CD4-positive, alpha-beta T cell treated with Interleukin-10 for 1 hour (primary cell): ENCODE results near the gene CTSW.
"Not testable (repeated sequence)": the region's sequence is repeated elsewhere in the genome, so short reads cannot be mapped to it uniquely, and the experiment has no call there.

Experiments
- DNase-seq: peaks from one replicate; pipeline ENCODE4 v3.0.0-alpha.2; 2020

Gene CTSW, protein sequence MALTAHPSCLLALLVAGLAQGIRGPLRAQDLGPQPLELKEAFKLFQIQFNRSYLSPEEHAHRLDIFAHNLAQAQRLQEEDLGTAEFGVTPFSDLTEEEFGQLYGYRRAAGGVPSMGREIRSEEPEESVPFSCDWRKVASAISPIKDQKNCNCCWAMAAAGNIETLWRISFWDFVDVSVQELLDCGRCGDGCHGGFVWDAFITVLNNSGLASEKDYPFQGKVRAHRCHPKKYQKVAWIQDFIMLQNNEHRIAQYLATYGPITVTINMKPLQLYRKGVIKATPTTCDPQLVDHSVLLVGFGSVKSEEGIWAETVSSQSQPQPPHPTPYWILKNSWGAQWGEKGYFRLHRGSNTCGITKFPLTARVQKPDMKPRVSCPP

DNA sequence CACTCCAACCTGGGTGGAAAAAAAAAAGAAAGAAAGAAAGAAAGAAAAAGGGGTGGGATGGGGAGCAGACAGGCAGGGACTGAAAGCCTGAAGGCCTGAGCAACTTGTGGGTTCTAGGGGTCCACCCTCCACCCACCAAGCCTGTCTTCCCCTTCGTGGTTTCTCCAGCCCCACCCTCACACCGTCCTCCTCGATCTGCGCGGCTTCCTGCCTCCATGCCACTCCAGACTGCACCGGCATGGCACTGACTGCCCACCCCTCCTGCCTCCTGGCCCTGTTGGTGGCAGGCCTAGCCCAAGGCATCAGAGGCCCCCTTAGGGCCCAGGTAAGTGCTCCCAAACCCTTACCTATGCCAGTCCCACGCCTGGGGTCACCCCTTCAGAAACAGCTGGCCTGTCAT, at the start of gene CTSW:
Gene CTSW, plus strand, starts transcription at position 221 of the 400 bp plus-strand sequence. Its CDS starts 18 bp downstream, at position 239.
- peak; percentile 65 for DNase-seq

DNA sequence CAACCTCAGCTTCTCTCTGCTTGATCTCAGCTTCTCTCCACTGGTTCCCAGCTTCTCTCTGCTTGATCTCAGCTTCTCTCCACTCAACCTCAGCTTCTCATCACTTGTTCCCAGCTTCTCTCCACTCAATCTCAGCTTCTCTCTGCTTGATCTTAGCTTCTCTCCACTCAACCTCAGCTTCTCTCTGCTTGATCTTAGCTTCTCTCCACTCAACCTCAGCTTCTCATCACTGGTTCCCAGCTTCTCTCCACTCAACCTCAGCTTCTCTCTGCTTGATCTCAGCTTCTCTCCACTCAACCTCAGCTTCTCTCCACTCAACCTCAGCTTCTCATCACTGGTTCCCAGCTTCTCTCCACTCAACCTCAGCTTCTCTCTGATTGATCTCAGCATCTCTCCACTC, 47.4 kb upstream of the CTSW start:
- DNase-seq = not testable (repeated sequence)

DNA sequence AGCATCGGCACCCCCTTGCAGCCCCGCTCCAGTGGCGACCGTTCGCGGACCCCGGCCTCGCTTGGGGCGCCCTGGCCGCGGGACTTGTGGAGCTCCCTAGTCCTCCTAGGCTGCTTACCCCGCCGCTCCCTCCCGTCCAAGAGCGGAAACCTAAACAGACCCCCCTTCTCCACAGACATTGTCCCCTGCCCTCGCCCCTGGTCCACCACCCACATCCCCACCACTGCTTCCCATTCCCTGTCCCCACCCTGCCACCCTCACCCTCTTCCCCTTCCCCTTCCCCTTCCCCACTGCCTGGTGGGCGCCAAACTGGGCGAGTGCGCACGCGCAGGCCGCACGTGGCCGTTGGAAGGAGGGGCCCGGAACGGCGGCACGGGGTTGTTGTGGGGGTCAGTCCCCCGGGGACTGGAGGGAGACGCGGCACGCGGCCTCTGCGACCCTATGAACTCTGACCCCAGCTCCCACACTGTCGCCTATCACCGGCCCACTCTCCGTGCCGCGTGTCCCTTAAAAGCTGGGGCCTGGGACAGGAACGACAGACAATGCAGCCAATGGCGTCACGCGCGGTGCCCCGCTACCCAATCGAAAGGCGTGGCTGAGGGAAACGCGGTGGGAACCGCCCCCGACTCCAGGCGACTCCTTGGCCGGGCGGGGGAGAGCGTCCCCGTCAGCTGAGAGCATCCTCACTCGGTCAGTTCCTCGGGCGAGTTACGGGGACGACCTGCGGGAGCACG, 46.2 kb upstream of the CTSW start, which contains the start of gene SNX32:
Gene SNX32, plus strand, starts transcription at position 667 of the 734 bp plus-strand sequence. CDS start 103 bp downstream, outside the sequence.
- peak; percentile 96 for DNase-seq

DNA sequence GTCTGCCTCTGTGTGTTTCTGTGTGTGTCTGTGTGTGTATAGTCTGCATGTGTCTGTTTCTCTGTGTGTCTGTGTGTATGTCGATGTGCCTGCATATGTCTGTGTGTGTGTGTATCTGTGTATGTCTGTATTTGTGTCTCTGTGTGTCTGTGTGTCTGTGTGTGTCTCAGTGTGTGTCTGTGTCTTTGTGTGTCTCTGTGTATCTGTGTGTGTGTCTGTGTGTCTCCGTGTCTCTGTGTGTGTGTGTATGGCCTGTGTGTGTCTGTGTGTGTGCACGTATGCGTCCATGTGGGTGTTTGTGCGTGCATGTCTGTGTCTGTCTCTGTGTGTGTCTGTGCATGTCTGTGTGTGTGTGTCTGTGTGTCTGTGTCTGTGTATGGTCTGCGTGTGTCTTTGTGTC, 45.4 kb upstream of the CTSW start:
- DNase-seq = no peak

DNA sequence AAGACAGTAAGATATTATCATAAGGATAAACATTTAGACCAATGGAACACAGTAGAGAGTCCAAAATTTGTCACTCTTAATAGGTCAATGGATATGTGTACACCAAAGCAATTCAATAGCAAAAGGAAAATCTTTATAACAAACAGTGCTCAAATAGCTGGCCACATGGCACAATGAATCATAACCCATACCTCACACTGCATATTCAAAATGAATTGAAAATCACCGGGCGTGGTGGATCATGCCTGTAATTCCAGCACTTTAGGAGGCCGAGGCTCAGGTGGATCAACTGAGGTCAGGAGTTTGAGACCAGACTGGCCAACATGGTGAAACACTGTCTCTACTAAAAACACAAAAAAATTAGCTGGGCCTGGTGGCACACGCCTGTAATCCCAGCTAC, 37.5 kb upstream of the CTSW start:
- DNase-seq = no peak

DNA sequence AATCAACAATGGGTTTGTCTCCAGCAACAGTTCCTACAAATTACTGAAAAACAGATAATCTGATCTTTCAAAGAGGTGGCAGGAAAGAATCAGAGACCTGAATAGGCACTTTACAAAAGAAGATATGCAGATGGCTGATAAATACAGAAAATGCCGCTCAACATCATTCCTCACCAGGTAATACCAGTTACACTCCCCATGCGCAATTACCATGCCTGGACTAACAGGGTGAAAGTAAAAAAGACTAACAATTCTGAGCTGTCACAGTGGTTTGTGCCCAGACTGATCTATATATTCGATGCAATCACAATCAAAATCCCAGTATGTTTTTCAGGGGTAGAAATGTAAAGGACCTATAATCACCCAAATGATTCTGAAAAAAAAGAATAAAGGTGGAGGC, 35.8 kb upstream of the CTSW start:
- no peak for DNase-seq

DNA sequence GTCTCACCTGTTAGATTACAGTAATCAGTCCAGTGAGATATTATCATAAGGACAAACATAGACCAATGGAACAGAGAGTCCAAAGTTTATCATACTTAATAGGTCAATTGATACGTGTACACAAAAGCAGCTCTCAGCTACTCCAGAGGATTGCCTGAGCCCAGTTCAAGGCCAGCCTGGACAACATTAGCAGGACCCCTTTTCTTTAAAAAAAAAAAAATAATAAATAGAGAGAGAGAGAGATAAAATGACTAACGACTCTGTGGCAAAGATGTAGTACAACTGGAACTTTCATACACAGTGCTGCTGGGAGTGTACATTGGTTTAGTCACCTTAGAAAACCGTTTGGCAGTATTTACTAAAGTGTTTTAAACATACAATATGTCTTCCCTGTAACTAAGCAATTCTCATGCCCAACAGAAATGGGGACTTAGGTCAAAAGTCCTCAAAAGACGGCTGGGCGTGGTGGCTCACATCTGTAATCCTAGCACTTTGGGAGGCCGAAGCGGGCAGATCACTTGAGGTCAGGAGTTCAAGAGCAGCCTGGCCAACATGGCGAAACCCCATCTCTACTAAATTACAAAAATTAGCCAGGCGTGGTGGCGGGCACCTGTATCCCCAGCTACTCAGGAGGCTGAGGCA, 35.3 kb upstream of the CTSW start:
- DNase-seq = no peak

DNA sequence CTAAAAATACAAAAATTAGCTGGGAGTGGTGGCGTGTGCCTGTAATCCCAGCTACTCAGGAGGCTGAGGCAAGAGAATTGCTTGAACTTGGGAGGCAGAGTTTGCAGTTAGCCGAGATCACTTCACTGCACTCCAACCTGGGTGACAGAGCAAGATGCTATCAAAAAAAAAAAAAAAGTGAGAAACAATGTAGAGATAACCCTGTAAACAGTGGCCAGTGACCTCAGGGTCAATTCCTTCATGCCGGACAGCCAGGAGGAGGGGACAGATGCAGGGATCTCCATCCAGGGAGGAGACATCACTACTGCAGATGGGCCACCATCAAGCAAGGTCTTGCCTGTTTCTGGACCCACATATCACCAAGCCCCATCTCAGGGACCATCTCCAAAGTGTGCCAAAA, 31.9 kb upstream of the CTSW start:
- no peak for DNase-seq

DNA sequence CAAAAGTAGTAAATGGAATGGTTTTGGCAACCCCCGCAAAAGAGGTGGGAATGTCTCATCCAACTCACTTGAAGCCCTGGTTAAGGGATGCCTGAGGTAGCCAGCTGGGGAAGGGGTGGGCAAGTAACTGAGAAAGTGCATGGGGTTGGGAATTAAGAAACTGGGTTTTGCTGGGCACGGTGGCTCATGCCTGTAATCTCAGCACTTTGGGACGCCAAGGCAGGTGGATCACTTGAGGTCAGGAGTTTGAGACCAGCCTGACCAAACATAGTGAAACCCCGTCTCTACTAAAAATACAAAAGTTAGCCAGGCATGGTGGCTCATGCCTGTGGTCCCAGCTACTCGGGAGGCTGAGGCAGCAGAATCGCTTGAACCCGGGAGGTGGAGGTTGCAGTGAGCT, 30.9 kb upstream of the CTSW start:
- not testable (repeated sequence) for DNase-seq

DNA sequence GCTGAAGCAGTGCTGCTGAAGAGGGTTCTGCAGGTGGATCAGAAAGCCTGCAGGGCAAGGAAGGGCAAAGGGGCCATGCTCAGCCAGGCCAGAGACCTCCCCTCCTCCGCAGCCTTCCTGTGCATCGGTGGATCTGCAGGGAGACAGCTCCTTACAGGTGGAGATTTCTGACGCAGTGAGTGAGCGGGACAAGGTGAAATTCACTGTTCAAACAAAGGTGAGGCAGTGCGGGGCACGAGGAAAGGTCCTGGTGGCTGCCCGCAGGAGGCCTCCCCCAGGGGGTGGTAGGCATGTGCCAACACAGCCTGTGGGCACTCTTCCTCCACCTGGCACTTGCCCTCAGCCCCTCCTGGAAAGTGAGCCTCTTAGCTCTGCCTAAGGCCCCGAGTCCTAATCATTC, 30.3 kb upstream of the CTSW start:
- DNase-seq = no peak

DNA sequence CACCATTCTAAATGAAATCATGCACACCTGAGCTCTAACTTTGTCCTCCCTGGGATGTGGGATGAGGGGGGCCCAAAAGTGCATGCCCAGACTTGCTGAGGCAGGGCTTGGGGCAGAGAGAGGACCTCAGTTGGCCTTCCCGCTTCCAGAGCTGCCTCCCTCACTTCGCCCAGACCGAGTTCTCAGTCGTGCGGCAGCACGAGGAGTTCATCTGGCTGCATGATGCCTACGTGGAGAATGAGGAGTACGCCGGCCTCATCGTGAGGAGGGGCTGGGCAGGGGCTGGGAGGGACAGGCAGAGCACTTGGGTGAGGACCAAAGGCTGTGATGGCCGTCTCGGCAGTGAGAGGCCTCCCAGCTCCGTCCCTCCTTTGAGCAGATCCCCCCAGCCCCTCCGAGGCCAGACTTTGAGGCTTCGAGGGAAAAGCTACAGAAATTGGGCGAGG, 29.8 kb upstream of the CTSW start:
- no peak for DNase-seq

DNA sequence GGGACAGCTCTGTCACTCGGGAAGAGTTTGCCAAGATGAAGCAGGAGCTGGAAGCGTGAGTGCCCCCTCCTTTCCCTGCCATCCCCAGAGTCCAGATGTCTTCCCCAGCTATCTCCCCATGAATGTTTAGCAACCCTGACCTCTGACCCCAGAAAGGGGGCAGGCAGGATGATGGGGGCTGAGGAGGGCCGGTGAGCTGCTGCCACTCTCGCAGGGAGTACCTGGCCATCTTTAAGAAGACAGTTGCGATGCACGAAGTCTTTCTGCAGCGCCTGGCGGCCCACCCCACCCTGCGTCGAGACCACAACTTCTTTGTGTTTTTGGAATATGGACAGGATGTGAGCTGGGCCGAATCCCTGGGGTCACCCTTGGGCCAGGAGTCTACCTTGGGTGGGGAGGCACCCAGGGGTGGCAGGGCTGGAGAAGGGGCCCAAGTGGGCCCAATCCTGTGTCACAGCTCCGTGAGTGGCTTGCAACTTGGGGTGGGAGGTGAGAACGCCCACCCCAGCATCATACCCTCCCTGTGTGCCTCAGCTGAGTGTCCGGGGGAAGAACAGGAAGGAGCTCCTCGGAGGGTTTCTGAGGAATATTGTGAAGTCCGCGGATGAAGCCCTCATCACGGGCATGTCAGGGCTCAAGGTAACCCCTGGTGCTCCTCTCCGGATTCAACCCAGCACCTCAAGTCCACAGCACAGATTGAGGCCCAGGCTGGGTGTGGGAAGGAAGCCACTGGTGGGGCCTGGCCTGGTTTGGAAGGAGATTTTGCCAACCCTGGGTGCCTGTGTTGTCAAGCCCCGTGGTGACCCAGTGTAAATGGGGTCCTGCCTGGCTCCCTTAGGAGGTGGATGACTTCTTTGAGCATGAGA, 29.2 kb upstream of the CTSW start:
- no peak for DNase-seq

DNA sequence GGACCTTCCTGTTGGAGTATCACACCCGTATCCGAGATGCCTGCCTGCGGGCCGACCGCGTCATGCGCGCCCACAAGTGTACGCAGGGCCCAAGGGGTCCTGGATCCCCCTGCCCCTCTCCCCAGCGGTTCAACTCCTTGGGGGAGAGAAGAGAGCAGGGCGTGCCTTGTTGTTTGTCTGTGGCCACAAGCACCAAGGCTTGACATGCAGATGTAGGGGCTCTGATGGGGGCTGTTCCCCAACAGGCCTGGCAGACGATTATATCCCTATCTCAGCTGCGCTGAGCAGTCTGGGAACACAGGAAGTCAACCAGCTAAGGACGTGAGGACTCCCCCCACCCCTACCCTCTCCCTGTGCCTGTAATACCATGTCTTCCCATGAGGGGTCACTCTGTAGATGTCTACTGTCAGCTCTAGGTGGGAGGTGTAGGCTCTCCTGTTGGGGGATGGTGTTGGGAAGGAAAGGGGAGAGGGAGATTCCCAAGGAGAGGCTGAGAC, 28.5 kb upstream of the CTSW start:
- no peak for DNase-seq

DNA sequence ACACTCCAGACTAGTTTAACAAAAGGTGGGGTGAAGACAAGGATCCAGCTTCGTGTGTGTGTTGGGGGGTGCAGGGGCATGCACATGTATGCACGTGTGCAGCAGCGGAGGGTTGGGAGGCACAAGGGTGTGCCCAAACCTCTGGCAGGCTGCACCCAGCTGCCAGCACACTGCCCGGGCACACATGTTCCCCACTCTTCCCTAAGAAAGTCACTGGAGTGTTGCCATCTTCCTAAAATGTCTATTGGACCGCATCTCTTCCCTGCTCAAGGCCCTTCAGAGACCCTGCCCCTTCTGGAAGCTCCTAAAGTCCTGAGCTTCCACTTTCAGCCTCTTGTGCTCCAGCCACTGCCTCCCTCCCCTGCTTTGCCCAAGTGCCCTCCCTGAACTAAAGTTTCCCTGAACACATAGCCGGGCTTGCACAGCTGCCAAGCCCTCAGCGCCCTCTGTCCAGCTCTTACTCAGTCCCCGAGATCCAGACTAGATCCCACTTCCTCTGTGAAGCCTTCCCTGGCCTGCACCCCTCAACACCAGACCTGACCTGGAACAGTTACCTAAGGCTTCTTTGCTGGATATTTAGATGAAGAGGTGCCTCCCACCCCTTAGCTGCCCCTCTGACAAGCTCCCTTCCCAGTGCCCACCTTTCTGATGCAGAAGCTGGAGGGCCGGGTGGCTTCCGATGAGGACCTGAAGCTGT, 27.7 kb upstream of the CTSW start:
- no peak for DNase-seq

DNA sequence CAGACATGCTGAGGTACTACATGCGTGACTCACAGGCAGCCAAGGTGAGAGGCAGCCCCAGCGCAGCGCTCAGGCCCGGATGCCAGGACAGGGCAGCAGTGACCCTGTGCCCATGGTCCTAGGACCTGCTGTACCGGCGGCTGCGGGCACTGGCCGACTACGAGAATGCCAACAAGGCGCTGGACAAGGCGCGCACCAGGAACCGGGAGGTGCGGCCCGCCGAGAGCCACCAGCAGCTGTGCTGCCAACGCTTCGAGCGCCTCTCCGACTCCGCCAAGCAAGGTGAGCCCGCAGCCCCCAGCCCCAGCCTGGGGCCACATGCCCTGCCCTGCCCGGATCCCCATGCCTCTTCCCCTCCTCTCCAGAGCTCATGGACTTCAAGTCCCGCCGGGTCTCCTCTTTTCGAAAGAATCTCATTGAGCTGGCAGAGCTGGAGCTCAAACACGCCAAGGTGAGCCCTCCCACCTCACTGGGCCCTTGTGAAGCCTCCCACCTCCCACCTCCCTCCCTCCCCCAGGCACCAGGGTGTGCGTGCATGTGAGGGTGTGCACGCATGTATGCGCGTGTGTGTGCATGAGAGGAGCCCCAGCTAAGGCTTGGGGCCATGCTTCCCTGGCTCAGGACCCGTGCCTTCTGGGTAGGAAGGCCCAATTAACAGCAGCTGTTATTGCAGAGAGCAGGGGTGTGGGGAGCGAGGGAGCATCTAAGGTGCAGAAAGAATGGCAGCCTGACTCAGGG, 27.0 kb upstream of the CTSW start:
- no peak for DNase-seq

DNA sequence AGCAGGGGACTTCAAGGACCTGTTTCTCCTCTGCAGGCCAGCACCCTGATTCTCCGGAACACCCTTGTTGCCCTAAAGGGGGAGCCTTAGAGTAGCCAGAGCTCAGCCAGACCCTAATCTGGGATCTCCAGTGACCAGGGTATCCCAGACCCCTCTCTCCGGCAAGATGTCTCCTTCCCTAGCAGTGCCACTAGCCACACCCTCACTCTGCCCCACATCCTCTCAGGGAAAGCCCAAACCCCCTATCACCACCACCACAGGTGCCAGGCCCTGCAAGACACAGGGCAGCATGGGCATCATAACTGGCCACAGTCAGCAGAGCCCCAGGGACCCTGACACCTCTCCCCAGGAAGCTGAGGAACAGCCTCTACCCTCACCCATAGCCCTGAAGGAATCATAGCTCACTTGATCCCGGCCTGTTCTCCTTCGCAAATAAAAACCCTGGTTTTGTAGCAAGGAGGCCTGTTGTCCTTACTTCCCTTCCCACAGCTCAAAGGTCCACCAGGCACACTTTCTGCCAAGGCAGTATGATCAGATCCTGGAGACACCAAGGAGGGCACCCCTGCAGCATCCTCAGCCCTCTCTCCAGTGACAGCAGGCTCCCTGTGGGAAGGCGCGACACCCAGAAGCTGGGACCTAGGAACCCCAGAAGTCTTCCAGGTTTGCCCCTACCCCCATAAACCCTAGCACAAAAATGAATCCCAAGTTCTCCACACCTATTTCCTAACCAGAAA, 26.2 kb upstream of the CTSW start:
- no peak for DNase-seq

DNA sequence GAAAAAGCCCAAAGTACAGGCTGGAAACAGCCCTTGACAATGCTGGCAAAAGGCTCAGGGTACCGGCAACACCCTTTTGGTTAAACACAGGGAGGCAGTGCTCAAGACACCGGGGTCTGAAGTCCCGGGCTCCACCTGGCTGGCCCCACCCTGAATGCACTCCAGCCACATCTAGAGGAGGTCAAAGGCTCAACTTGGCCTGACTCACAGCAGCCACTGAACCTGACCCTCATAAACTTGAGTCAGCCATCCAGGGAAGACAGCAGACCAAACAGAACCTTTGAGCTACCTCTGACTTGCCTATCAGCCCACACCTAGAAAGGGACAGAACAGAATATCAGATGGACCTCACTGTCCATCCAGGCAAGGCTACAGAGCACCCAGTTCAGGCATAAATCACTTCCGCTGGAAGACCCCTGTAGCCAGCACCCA, 25.5 kb upstream of the CTSW start:
- no peak for DNase-seq

DNA sequence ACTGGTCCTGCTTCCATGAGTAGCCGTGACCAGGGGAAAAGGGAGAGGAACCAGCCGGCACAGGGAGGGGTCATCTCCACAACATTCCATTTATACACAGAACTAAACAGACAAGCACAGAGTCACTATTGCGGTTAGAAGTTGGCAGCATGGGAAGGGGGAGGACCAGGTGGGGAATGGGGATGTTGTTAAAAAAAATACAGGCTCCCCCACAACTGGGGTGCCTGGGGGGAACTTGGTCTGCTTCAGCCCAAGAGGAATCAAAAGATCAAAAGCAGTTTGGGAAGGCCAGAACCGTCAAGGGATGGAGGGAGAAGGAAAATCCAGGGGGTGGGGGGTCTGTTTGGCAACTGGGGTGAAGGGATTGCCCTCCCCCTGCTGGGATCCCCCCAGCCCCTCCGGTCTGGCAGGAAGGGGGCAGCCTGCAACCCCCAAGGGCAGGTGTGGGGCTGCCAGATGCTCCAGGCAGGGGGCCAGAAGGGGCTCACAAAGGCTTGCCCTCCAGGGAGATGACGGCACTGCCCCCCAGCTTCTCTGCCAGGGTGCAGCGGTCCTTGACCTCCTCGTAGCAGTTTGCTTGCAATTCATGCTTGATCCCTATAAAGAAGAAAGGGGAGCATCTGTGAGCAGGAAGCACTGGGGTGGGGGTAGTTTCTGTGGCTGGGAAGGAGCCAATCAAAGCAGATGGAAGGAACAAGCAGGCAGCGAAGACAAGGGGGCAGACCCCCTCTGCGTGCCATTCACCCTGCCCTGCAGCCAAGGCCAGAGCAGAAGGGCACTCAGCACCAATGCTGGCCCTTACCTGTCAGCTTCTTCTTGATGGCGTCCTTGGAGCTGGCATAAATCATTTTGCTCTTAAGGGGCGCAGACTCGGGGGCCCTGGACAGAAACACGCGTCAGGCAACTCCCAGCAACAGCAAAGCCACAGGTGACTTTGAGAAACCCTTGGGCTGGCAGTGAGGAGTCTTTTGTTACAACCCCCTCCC, 24.5 kb upstream of the CTSW start:
- DNase-seq = no peak

DNA sequence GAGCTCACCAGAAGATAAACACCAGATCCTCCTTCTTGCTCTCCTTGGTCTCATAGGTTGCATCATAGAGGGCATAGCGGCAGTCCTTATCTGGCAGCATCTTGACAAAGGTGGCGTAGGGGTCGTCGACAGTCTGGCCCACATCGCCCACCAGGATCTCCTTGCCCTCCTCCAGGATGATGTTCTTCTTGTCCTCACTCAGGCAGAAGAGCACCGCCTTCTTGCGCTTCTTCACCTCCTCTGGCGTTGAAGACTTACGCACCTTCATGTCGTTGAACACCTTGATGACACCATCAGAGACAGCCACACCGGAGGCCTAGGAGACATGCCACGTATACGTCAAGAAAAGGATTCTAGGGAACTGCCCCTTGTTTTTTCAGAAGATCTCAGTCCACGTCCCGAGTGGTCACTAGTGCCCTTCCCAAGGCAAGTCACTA, 23.7 kb upstream of the CTSW start:
- DNase-seq = no peak
